DMS 273 (cell line): ENCODE results near the gene MAP7.
"Not testable (repeated sequence)": the region's sequence is repeated elsewhere in the genome, so short reads cannot be mapped to it uniquely, and the experiment has no call there.

Experiments
- DNase-seq: peaks from one replicate; lab custom pipeline; 2025; ENCODE audit not compliant: unreplicated experiment; lab: John Stamatoyannopoulos, UW

The MAP7 gene

GRCh38 chr6:136508725-136509392 lies 41.4 kb downstream of the MAP7 start:
- no peak for DNase-seq

- peak; percentile 40 for DNase-seq
Measured at GRCh38 chr6:136506124-136506799, 44.0 kb downstream of the MAP7 start.

GRCh38 chr6:136503303-136504029 lies 46.8 kb downstream of the MAP7 start:
- peak; percentile 88 for DNase-seq

- peak; percentile 58 for DNase-seq
Measured at GRCh38 chr6:136502786-136503185, 47.4 kb downstream of the MAP7 start.

- peak; percentile 13 for DNase-seq
Measured at GRCh38 chr6:136501514-136501913, 48.7 kb downstream of the MAP7 start.

- peak; percentile 15 for DNase-seq
Measured at GRCh38 chr6:136501096-136501495, 49.1 kb downstream of the MAP7 start.

GRCh38 chr6:136500414-136500813 lies 49.8 kb downstream of the MAP7 start:
- DNase-seq, result no peak

GRCh38 chr6:136499370-136499769 lies 50.9 kb downstream of the MAP7 start:
- DNase-seq, result no peak

- DNase-seq, result not testable (repeated sequence)
Measured at GRCh38 chr6:136496449-136496848, 53.8 kb downstream of the MAP7 start.

- DNase-seq, result no peak
Measured at GRCh38 chr6:136494710-136495109, 55.5 kb downstream of the MAP7 start.

- DNase-seq, result no peak
Measured at GRCh38 chr6:136494059-136494458, 56.2 kb downstream of the MAP7 start.

GRCh38 chr6:136492409-136492808 lies 57.8 kb downstream of the MAP7 start:
- DNase-seq, result no peak

GRCh38 chr6:136491754-136492153 lies 58.5 kb downstream of the MAP7 start:
- no peak for DNase-seq

- DNase-seq, result no peak
Measured at GRCh38 chr6:136491251-136491650, 59.0 kb downstream of the MAP7 start.

GRCh38 chr6:136489689-136490033 lies 60.6 kb downstream of the MAP7 start:
- not testable (repeated sequence) for DNase-seq

GRCh38 chr6:136487759-136488425 lies 62.3 kb downstream of the MAP7 start:
- DNase-seq, result no peak

GRCh38 chr6:136486357-136486756 lies 63.9 kb downstream of the MAP7 start:
- peak; percentile 25 for DNase-seq

- no peak for DNase-seq
Measured at GRCh38 chr6:136483906-136484305, 66.3 kb downstream of the MAP7 start.

- not testable (repeated sequence) for DNase-seq
Measured at GRCh38 chr6:136483005-136483404, 67.2 kb downstream of the MAP7 start.

GRCh38 chr6:136477548-136477947 lies 72.7 kb downstream of the MAP7 start:
- DNase-seq, result no peak

GRCh38 chr6:136475686-136476085 lies 74.5 kb downstream of the MAP7 start:
- no peak for DNase-seq

GRCh38 chr6:136474241-136474640 lies 76.0 kb downstream of the MAP7 start:
- no peak for DNase-seq
